ENCODE results near the gene C9orf72.

DNA sequence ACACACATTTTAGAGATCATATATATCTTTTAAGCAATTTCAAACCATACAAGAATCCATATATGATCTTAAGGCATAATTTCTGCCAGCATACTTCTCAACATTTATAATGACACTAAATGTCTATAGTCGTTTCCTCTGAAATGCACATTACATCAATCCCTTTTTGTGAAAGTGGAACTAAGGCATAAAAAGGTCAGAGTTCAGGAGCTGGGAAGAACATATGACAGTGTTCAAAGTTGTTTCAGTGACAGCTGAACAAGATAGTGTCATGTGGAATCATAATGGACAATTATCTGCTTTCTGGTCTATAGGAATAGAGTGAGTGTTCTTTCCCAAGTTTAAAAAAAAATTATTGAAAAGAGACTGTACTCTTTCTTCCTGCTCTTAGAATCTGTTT lies 41.2 kb downstream of the C9orf72 start:
- TF ChIP-seq, protein P1, sequence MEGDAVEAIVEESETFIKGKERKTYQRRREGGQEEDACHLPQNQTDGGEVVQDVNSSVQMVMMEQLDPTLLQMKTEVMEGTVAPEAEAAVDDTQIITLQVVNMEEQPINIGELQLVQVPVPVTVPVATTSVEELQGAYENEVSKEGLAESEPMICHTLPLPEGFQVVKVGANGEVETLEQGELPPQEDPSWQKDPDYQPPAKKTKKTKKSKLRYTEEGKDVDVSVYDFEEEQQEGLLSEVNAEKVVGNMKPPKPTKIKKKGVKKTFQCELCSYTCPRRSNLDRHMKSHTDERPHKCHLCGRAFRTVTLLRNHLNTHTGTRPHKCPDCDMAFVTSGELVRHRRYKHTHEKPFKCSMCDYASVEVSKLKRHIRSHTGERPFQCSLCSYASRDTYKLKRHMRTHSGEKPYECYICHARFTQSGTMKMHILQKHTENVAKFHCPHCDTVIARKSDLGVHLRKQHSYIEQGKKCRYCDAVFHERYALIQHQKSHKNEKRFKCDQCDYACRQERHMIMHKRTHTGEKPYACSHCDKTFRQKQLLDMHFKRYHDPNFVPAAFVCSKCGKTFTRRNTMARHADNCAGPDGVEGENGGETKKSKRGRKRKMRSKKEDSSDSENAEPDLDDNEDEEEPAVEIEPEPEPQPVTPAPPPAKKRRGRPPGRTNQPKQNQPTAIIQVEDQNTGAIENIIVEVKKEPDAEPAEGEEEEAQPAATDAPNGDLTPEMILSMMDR (IDR thresholded peaks at IDR 0.05; ENCODE audit: insufficient read depth, low read depth, low read length), result no peak
- no peak for TF ChIP-seq EZH2 (IDR thresholded peaks at IDR 0.05; ENCODE audit: insufficient read depth, low read length)
